ENCODE data around the gene PLCG1. TPM values are rescaled to one million over a fixed set of nuclear protein-coding genes. Genes with fewer than 3 reads are reported as not detected.

PLCG1 gene
- polyA plus RNA-seq, 10 donors = 56.3 to 122 (median 87.0) TPM

GRCh38 chr20:41165001-41165882, 27.9 kb downstream of the PLCG1 start:
- no peak for DNase-seq

- no peak for DNase-seq
These were observed 29.1 kb downstream of the PLCG1 start for GRCh38 chr20:41166201-41167117.

- no peak for DNase-seq
These were observed 29.8 kb downstream of the PLCG1 start for GRCh38 chr20:41167118-41167470.

- no peak for DNase-seq
These were observed 30.3 kb downstream of the PLCG1 start for GRCh38 chr20:41167481-41168253.

GRCh38 chr20:41168281-41169161, 31.2 kb downstream of the PLCG1 start:
- DNase-seq = no peak

- DNase-seq = no peak
These were observed 31.9 kb downstream of the PLCG1 start for GRCh38 chr20:41169162-41169690.

GRCh38 chr20:41169791-41170351, 32.5 kb downstream of the PLCG1 start:
- no peak for DNase-seq

- DNase-seq = no peak
These were observed 33.2 kb downstream of the PLCG1 start for GRCh38 chr20:41170386-41171105.

- no peak for DNase-seq
These were observed 34.5 kb downstream of the PLCG1 start for GRCh38 chr20:41171736-41172295.

- no peak for DNase-seq
These were observed 35.2 kb downstream of the PLCG1 start for GRCh38 chr20:41172296-41173140.

GRCh38 chr20:41173161-41173721, 35.9 kb downstream of the PLCG1 start:
- peak; percentile 74 to 91 (median 84) for DNase-seq

- no peak for DNase-seq
These were observed 36.5 kb downstream of the PLCG1 start for GRCh38 chr20:41173791-41174341.

GRCh38 chr20:41174373-41174772, 37.0 kb downstream of the PLCG1 start:
- no peak for DNase-seq

- DNase-seq = no peak
These were observed 37.4 kb downstream of the PLCG1 start for GRCh38 chr20:41174782-41175181.

GRCh38 chr20:41175201-41175651, 37.9 kb downstream of the PLCG1 start:
- no peak for DNase-seq

GRCh38 chr20:41175727-41176330, 38.5 kb downstream of the PLCG1 start:
- DNase-seq = no peak
